ENCODE data around the gene CD177.

DNA sequence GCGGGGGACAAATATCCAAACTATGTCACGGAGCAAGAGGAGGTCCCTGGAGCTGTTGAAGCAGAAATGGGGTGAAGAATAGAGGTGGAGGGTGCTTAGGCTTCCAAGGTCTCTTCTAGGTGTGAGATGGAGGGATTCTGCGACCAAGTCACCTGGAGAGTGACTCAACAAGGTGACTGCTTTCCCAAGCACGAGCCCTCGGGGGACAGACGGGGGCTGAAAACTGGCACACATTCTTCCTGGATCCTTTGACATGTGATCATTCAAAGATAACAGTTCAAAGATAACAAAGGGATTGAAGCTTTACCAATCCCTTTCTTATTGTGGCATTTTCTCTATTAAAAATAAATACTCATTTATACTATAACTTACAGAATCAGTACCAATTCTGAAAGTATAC is 59.0 kb downstream of the CD177 start:
- TF ChIP-seq, protein P1, sequence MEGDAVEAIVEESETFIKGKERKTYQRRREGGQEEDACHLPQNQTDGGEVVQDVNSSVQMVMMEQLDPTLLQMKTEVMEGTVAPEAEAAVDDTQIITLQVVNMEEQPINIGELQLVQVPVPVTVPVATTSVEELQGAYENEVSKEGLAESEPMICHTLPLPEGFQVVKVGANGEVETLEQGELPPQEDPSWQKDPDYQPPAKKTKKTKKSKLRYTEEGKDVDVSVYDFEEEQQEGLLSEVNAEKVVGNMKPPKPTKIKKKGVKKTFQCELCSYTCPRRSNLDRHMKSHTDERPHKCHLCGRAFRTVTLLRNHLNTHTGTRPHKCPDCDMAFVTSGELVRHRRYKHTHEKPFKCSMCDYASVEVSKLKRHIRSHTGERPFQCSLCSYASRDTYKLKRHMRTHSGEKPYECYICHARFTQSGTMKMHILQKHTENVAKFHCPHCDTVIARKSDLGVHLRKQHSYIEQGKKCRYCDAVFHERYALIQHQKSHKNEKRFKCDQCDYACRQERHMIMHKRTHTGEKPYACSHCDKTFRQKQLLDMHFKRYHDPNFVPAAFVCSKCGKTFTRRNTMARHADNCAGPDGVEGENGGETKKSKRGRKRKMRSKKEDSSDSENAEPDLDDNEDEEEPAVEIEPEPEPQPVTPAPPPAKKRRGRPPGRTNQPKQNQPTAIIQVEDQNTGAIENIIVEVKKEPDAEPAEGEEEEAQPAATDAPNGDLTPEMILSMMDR (IDR thresholded peaks at IDR 0.05; ENCODE audit: low read depth, low read length, missing input control) = no peak
- TF ChIP-seq FOXA2 (IDR thresholded peaks at IDR 0.05) (no peak), SP1 (IDR thresholded peaks at IDR 0.05) (no peak), YY1 (IDR thresholded peaks at IDR 0.05) (no peak), JUND (IDR thresholded peaks at IDR 0.05) (no peak), TAF1 (conservative IDR thresholded peaks at IDR 0.05) (no peak), HNF4A (conservative IDR thresholded peaks at IDR 0.05) (no peak), RAD21 (IDR thresholded peaks at IDR 0.05) (no peak)
- TF ChIP-seq, protein P2, sequence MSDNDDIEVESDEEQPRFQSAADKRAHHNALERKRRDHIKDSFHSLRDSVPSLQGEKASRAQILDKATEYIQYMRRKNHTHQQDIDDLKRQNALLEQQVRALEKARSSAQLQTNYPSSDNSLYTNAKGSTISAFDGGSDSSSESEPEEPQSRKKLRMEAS (IDR thresholded peaks at IDR 0.05) = no peak

Measured in liver (tissue), 3 donors.